ENCODE data around the gene TAS2R50. TPM values are rescaled to one million over a fixed set of nuclear protein-coding genes. Genes with fewer than 3 reads are reported as not detected.

Gene TAS2R50
- total RNA-seq, 1 experiment from 2014 or later, result 2.7 TPM

DNA sequence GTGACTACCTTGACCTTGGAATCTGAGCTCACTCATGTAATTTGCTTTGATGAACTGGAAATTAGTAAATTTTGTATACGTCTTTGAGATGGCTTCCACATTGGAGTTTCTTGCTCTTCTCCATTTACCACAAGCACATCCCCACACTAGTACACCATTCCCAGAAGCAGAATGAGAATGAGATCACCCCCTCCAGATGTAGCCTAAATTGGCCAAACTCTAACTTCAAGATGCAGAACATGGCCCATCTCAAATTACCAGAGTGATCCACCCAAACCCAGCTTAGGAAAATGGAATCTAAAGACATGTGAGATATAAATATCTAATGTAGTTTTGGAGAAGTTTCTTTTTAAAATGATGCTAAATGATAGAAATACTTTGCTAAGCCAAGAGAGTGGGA lies 20.9 kb upstream of the TAS2R50 start:
- Histone ChIP-seq H3K4me1 (ENCODE audit: insufficient read depth, low read length, poor library complexity, severe bottlenecking) (no peaks in the 10 kb centered on the region), H3K27ac (ENCODE audit: low read depth, low read length, poor library complexity, severe bottlenecking) (no peak overlapping the region), H3K27me3 (replicated peaks; ENCODE audit: insufficient read depth, low read depth, low read length, poor library complexity) (no peaks in the 10 kb centered on the region), H3K4me3 (ENCODE audit: low read depth, low read length, poor library complexity, severe bottlenecking) (no peak overlapping the region), H3K9me3 (ENCODE audit: low read depth, low read length, poor library complexity, severe bottlenecking) (no peaks in the 10 kb centered on the region), H3K36me3 (ENCODE audit: insufficient read depth, low read length, poor library complexity, severe bottlenecking) (no peaks in the 10 kb centered on the region)
- no peak for TF ChIP-seq EZH2 (IDR thresholded peaks at IDR 0.05; ENCODE audit: borderline replicate concordance, low read depth, low read length, poor library complexity, severe bottlenecking)
- TF ChIP-seq, protein P1, sequence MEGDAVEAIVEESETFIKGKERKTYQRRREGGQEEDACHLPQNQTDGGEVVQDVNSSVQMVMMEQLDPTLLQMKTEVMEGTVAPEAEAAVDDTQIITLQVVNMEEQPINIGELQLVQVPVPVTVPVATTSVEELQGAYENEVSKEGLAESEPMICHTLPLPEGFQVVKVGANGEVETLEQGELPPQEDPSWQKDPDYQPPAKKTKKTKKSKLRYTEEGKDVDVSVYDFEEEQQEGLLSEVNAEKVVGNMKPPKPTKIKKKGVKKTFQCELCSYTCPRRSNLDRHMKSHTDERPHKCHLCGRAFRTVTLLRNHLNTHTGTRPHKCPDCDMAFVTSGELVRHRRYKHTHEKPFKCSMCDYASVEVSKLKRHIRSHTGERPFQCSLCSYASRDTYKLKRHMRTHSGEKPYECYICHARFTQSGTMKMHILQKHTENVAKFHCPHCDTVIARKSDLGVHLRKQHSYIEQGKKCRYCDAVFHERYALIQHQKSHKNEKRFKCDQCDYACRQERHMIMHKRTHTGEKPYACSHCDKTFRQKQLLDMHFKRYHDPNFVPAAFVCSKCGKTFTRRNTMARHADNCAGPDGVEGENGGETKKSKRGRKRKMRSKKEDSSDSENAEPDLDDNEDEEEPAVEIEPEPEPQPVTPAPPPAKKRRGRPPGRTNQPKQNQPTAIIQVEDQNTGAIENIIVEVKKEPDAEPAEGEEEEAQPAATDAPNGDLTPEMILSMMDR (conservative IDR thresholded peaks at IDR 0.05; ENCODE audit: low read depth, low read length), result no peak
- CTCF ChIA-PET, result no interaction called here
- intact Hi-C loops (cut with micrococcal nuclease; ENCODE audit: unreplicated experiment), result no loop called here
- DNase-seq (ENCODE audit: low spot score), result no peak
- POLR2A ChIA-PET (ENCODE audit: low non-redundant PET), result no interaction called here
- no TSS peak for BruUV-seq (replicated peaks)

DNA sequence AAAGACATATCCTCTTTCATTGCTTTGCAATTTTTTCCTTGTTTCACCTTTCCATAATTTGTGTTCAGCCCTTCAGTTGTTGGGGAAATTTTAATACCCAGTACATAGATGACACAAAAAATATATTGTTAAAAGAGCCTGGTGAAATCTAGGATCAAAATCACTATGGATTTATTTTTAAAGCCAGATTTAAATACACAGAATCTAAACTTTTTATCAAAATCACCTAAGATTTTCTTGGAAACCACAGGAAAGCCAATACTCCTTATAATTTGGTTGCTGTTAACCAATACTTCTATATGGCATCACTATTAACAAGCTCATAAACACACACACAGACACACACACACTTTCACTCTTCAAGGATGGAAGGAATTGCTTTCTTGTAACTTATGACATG lies 11.5 kb upstream of the TAS2R50 start, which contains the start of gene TAS2R20:
Gene TAS2R20, minus strand, starts transcription at position 101 of the 400 bp plus-strand sequence. CDS start 429 bp downstream, outside the sequence.
- no peak for DNase-seq (ENCODE audit: low spot score)
- TF ChIP-seq EZH2 (IDR thresholded peaks at IDR 0.05; ENCODE audit: borderline replicate concordance, low read depth, low read length, poor library complexity, severe bottlenecking), result no peak
- TF ChIP-seq, protein P1 (conservative IDR thresholded peaks at IDR 0.05; ENCODE audit: low read depth, low read length), result no peak
- POLR2A ChIA-PET (ENCODE audit: low non-redundant PET), result no interaction called here
- no TSS peak for BruUV-seq (replicated peaks)
- no peaks in the 10 kb centered on the region for H3K27me3 ChIP-seq (replicated peaks; ENCODE audit: insufficient read depth, low read depth, low read length, poor library complexity)
- H3K36me3 ChIP-seq (ENCODE audit: insufficient read depth, low read length, poor library complexity, severe bottlenecking), result no peaks in the 10 kb centered on the region
- H3K4me1 ChIP-seq (ENCODE audit: insufficient read depth, low read length, poor library complexity, severe bottlenecking), result no peaks in the 10 kb centered on the region
- no peak within 1 kb of the TSS for H3K4me3 ChIP-seq (ENCODE audit: low read depth, low read length, poor library complexity, severe bottlenecking)
- intact Hi-C loops (cut with micrococcal nuclease; ENCODE audit: unreplicated experiment), result no loop called here
- CTCF ChIA-PET, result no interaction called here
- no peaks in the 10 kb centered on the region for H3K9me3 ChIP-seq (ENCODE audit: low read depth, low read length, poor library complexity, severe bottlenecking)
- no peak within 1 kb of the TSS for H3K27ac ChIP-seq (ENCODE audit: low read depth, low read length, poor library complexity, severe bottlenecking)

DNA sequence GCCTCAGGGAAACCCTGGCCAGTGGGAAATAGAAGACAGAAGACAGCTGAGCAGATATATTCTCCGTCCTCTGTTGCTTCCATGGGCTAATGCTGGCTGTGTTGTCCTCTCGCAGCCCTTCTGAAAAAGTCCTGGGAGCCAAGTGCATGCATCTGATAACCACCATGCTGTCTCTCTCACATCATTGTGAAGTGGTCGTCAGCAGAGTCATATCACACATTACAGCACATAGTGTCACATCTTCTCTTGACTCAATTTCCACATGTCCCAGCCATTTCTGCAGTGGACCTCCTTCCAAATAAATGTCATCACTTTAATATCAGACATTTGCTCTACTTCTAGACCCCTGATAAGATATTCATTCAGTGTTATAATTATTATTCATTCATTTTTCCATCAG lies 7.6 kb upstream of the TAS2R50 start:
- intact Hi-C loops (cut with micrococcal nuclease; ENCODE audit: unreplicated experiment), result no loop called here
- ChIA-PET POLR2A (ENCODE audit: low non-redundant PET) (no interaction called here), CTCF (no interaction called here)
- no peak for TF ChIP-seq EZH2 (IDR thresholded peaks at IDR 0.05; ENCODE audit: borderline replicate concordance, low read depth, low read length, poor library complexity, severe bottlenecking)
- TF ChIP-seq, protein P1 (conservative IDR thresholded peaks at IDR 0.05; ENCODE audit: low read depth, low read length), result no peak
- DNase-seq (ENCODE audit: low spot score), result no peak
- peaks cover 10% of the 10 kb centered on the region for H3K9me3 ChIP-seq (ENCODE audit: low read depth, low read length, poor library complexity, severe bottlenecking)
- no peaks in the 10 kb centered on the region for H3K4me1 ChIP-seq (ENCODE audit: insufficient read depth, low read length, poor library complexity, severe bottlenecking)
- no TSS peak for BruUV-seq (replicated peaks)
- no peaks in the 10 kb centered on the region for H3K36me3 ChIP-seq (ENCODE audit: insufficient read depth, low read length, poor library complexity, severe bottlenecking)
- no peak overlapping the region for H3K27ac ChIP-seq (ENCODE audit: low read depth, low read length, poor library complexity, severe bottlenecking)
- no peaks in the 10 kb centered on the region for H3K27me3 ChIP-seq (replicated peaks; ENCODE audit: insufficient read depth, low read depth, low read length, poor library complexity)
- no peak overlapping the region for H3K4me3 ChIP-seq (ENCODE audit: low read depth, low read length, poor library complexity, severe bottlenecking)
